Kidney capillary endothelial cell (primary cell): ENCODE measurements around the gene STRADA.

ENCODE experiments used
- DNase-seq: peaks from one replicate; pipeline ENCODE4 v3.0.0-alpha.2; 2018; ENCODE audit warnings: low spot score

The STRADA gene

DNA sequence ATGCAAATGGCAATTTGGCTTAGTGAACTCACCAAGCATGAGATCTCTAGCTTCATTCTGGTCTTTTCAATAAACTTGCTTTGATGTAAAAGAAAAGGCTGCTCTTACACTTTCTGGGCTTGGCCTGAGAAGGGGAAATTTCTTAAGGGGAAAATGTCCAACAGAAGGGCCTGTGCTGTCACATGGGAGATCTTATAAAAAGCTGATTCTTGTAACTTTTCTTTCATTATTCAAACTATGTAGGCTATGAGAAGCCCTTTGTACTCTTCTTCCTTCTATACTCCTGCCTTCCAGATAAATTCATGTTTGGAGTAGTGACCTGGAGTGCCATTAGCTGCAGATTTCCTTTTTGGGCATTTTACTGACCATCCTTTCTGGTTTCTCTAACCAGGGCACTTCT is 58.6 kb downstream of the STRADA start:
- no peak for DNase-seq

DNA sequence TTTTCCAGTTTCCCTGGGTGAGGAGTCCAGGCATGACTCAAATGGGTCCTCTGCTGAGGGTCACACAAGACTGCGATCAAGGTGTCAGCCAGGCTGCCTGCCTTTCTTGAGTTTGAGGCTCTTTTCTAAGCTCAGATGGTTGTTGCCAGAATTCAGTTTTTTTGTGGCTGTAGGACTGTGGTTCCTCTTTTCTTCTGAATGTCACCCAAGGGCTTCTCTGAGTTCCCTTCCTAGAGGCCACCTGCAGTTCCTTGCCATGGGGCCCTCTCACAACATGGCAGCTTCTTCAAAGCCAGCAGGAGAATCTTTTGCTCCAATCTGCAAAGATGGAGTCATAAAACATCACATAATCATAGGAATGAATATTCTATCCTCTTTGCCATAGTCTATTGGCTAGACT is 59.2 kb downstream of the STRADA start:
- no peak for DNase-seq

DNA sequence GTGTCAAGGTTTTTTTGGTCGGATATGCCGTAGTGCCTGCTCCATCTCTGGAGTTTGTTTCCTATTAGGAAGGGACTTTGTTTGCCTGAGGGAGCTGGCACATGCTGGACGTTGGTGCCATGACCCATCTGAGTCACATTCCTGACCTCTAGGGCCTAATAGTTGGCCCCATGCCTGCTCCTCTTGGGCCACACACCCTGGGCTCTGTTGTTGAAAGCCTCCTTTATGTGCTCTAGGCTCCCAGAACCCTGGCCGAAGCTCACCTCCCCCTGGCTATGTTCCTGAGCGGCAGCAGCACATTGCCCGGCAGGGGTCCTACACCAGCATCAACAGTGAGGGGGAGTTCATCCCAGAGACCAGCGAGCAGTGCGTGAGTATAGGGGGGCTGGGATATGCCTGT is 60.1 kb downstream of the STRADA start:
- DNase-seq: no peak

DNA sequence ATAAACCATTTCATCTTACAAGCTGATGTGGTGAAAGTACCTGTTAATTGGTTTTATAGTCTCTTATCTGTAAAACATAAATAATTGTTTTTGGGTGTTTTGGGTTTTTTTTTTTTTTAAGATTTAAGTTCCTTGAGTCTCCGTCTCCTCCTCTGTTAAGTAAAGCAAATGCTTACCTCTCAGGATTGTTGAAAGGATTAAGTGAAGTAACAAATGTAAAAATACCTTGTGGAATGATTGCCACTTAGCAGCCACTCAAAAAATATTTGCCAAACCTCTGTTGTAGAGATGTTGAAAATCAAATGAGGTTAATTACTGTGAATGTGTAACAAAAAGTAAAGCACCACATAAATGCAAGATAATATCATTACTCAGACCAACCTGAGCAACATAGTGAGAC is 60.9 kb downstream of the STRADA start:
- no peak for DNase-seq

DNA sequence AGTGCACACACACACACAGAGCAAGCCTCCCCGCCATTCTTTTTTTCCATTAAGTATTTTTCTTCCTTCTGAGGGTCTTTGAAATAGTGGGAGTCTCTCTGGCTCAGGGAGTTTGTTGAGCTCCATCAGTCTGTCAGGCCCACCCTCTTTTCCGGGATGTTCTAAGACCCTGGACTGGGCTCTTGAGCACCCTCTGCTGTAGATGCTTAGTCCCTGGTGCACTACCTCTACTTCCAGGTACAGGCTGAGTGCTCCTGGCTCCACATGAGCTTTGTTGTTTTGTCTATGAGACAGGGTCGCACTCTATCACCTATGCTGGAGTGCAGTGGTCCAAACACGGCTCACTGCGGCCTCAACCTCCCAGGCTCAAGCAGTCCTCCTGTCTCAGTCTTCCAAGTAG is 62.4 kb downstream of the STRADA start:
- no peak for DNase-seq

DNA sequence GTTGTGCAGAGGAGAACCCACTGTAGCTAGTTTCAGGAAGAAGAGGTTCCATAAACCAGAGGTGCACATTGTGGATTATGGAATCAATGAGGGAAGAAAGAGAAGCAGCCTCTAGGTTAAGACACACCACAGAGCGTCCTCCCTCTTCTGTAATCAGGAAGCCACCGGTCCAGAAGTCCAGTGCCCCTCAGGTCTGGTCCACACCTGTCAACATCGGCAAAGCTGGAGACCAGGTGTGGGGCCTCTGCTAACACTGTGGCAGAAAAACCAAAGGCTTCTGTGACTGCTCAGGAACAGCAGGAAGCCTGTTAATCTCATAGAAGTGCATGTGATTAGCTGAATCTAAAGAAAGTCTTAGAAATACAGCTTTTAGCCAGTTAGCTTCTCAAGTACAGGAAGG is 65.0 kb downstream of the STRADA start:
- DNase-seq: no peak

DNA sequence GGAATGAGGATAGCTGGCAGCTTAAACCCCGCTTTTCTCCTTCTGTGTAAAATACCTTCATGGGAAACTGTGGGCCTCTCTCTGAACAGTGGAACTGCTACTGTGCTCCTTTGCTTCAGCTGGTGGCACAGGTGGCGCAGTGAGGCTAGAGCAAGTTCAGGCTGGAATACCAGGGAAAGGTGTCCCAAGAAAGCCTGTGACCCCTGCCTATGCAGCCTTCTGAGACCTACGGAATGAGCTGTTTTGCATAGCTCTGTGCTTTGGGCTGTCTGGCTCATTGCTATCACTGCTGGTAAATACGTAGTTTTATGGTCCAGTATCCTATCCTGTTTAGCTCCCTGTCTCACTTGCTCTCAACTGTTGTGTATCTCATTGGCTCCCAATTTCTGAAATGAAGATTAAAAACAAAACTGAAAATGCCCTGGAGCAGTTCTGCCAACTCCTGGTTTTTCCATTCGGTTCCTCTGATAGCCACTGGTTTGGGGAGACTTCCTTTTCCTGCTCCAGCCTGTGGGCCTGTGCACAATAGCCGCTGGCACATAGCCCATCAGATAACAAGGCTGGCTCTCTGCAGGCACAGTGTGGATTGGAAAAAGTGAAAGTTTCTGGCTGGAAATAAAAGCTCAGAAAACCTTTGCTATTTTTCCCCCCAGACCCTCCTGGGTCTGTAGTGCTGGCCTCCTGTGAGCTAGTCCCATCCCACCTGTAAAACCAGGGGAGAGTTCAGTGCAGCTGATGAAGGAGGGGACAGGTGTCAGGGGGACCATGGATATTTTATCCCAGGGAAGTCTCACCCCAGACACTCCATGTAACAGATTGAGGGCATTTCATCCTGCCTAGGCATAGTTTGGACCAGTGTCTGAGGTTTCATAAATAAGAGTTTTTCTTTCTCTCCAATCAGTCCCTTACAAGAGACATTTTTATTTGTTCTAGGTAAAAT is 65.7 kb downstream of the STRADA start:
- peak; percentile 93 for DNase-seq

DNA sequence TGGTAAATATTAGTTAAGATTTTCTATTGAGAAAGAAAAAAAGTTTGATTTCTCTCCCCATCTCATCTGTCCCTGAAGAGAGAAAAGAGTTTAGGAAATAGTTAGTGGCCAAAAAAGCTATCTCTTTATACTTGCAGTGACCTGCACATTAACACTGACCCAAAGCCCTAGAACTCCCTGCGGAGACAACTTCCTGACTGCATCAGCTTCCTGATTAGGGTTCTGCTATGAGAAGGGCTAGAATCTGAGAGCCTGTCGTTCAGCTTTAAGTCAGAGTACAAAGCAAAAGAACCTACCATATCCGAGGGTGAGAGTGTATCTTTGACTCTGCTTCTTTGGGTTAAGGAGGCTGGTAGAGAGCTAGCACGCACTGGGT is 66.4 kb downstream of the STRADA start:
- DNase-seq: peak; percentile 64

DNA sequence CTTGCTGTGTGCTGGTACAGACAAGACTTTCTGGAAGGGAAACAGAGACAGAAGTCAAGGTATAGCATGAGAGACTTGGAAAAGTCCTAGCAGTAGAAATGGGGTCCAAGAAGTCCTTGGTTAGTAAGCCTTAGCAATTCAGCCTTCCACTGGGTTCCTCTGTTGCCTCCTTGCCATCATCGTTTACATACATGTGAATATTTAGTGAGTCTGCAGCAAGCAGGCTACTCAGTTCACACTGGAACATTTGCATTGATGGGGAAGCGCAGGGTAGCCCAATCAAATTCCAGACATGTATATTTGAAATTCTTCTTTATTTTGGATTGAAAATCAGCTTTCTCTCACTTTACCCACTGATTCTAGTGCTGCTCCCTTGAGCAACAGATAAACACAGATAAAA is 68.7 kb downstream of the STRADA start:
- no peak for DNase-seq

DNA sequence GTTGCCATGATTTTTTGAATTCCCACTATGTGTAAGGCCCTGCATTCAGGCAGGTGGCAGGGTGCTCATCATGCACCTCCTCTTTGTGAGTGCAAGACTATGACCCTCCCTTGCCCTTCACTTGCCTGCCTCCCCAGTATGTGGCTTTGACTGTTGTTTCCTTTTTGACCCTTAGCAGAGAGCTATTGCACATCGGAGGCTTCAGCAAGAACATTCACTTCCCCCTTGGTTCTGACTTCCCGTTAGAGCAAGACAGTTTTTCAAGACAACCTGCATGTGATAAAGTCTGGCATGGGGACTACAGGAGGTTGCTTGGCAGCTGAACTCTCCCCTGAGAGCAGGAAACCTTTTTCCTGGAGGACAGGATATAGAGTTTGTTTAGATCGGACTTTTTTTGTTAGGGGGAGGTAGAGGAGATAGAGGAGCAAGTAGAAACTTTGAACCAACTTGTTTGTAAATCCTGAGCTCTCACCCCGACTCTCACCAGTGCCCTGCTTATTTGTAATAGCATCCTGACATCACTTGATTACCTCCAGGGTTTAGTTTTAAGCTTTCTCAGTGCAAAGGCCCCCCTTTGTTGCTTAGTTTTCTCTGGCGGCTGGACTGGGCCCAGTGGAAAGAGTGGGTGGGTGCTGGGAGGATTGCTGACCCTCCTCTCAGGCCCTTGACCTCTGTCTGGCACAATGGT is 75.9 kb downstream of the STRADA start:
- DNase-seq: peak; percentile 44

DNA sequence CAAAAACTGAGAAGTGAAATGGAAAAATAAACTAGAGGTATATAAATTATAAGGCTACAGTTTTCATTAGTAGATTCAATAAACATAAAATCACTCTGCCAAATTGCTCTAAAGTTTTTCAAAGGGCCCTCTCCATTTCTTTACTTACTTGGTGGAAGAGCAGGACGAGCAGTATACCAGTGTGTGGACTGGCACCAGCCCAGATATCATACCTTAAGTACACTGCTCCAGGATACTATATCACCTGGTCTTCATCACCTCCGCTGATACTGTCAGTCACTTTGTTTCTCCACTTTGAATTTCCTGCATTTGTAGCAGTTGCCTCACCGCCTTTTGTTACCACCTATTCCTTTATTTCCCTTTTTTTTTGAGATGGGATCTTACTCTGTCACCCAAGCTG is 81.7 kb downstream of the STRADA start:
- DNase-seq: no peak

DNA sequence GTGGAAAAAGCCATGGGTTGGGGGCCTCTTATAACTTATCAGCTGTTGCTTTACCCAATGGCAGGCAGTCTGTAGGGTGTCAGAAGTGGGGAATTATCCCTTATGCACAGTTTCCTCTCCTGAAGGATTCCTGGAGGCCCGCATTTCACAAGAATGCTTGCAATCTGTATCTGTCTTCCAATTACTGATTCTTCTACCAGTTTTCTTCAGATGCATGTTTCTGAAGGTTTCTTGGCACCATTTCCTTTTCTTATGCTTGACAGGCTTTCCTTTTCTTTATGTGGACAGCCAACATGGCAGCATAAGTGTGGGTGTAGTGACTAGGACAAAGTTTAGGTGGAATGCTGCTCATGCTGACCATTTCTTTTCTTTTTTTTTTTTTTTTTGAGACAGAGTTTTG is 83.2 kb downstream of the STRADA start:
- DNase-seq: no peak

DNA sequence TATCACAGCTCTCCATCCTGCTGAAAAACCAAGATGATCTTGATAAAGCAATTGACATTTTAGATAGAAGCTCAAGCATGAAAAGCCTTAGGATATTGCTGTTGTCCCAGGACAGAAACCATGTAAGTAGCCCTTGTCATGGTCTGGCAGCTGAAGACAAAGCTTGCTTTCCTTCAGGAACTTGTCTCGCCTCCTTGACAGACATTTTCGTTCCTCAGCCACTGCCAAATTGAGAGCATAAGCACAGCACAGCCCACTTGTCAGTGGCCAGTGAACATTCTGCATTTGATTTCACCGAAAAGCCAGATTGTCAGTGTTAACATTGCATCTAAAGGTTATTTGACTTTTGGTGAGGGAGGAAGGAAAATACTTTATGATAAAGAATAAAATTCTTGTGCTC is 83.8 kb downstream of the STRADA start:
- no peak for DNase-seq

DNA sequence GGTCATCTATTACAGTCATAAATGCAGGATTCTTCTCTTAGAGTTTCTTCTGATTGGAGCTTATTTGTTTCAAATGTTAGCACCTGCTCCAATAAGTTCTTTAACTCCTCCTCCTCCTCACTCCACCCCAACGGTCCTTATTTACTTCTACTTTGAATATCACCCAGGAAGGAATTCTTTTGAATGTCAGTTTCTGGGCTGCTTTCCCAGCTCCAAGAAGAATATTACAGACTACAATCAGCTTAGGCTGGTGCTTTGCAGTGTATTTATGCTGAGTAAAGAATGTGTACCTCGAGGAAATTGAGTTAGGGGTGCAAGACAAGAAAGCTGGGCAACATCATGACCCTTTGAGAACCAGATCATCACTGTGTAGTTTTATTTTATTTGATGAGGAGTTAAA is 88.5 kb downstream of the STRADA start:
- DNase-seq: no peak
